K562 (cell line): Measurements from ENCODE around the gene KRTCAP2. TPM values are rescaled to one million over a fixed set of nuclear protein-coding genes. Genes with fewer than 3 reads are reported as not detected.

Source experiments
- BHLHE40 ChIP-seq: IDR thresholded peaks from 2 replicates; pipeline ENCODE4 v1.6.1; 2011; ENCODE audit warnings: low read length, improper control_type of control experiment
- CAMTA2 ChIP-seq: fragments of 250-450 bp; sonication (Bioruptor Pico); conservative IDR thresholded peaks from 2 replicates; pipeline ENCODE4 v1.5.1; 2022
- CBFA2T3 ChIP-seq: fragments of 450-650 bp; IDR thresholded peaks from 2 replicates; pipeline ENCODE4 v1.6.1; 2017
- CCAR2 ChIP-seq: fragments of 200-400 bp; formaldehyde crosslinking; IDR thresholded peaks from 2 replicates; pipeline ENCODE4 v1.6.1; 2017; ENCODE audit warnings: mild to moderate bottlenecking, low read depth, low read length
- ELF4 ChIP-seq: fragments of 450-650 bp; formaldehyde crosslinking; IDR thresholded peaks from 2 replicates; pipeline ENCODE4 v1.4.0; 2022; ENCODE audit warnings: missing genetic modification characterization
- JUN ChIP-seq, 2 experiments: sonication (generic) in 1 of 2; formaldehyde crosslinking in 1 of 2; IDR thresholded peaks; 2 replicates each; pipeline versions ENCODE4 v1.6.1 to v1.8.0; 2012 to 2022; ENCODE audit warnings: borderline replicate concordance in 2 of 2, mild to moderate bottlenecking in 2 of 2, improper control_type of control experiment in 1 of 2, low read depth in 1 of 2, low read length in 1 of 2, missing genetic modification reagents in 1 of 2
- KAT2B ChIP-seq: IDR thresholded peaks from one replicate; pipeline ENCODE4 v1.6.1; 2012; ENCODE audit warnings: low read depth, mild to moderate bottlenecking, control low read depth, inconsistent platforms, low read length, moderate library complexity
- KDM1A ChIP-seq, 2 experiments: fragments of 450-650 bp; IDR thresholded peaks; 2 replicates each; pipeline ENCODE4 v1.6.1; 2016; ENCODE audit warnings: mild to moderate bottlenecking in 2 of 2
- PTRF ChIP-seq: fragments of 450-650 bp; IDR thresholded peaks from 2 replicates; pipeline ENCODE4 v1.6.1; 2016; ENCODE audit warnings: mild to moderate bottlenecking, missing genetic modification characterization, missing compliant biosample characterization
- RREB1 ChIP-seq: fragments of 250-450 bp; sonication (Bioruptor Pico); IDR thresholded peaks from 2 replicates; pipeline ENCODE4 v1.4.0; 2020
- SIN3A ChIP-seq, 2 experiments: fragments of 150-350 bp in 1 of 2; IDR thresholded peaks; 2 replicates each; pipeline ENCODE4 v1.6.1; 2011 to 2016; ENCODE audit warnings: borderline replicate concordance in 2 of 2, low read depth in 2 of 2, low read length in 2 of 2, mild to moderate bottlenecking in 2 of 2, moderate library complexity in 2 of 2; ENCODE audit not compliant: control insufficient read depth in 1 of 2
- TCF3 ChIP-seq: sonication (generic); formaldehyde crosslinking; IDR thresholded peaks from 2 replicates; pipeline ENCODE4 v1.4.0; 2020; ENCODE audit warnings: mild to moderate bottlenecking, missing genetic modification reagents
- VEZF1 ChIP-seq: fragments of 200-800 bp; sonication (Bioruptor generic); IDR thresholded peaks from 2 replicates; pipeline ENCODE4 v1.6.1; 2017; ENCODE audit warnings: missing genetic modification characterization, missing compliant biosample characterization
- ZBTB2 ChIP-seq: fragments of 450-650 bp; IDR thresholded peaks from 2 replicates; pipeline ENCODE4 v1.6.1; 2016; ENCODE audit warnings: antibody characterized with exemption
- ZBTB34 ChIP-seq: fragments of 250-450 bp; sonication (Bioruptor Pico); IDR thresholded peaks from 2 replicates; pipeline ENCODE4 v1.8.0; 2021; ENCODE audit warnings: mild to moderate bottlenecking, moderate library complexity
- ZNF197 ChIP-seq: fragments of 200-800 bp; sonication (Bioruptor generic); IDR thresholded peaks from 2 replicates; pipeline ENCODE4 v1.6.1; 2016; ENCODE audit warnings: low read depth, missing genetic modification characterization, missing compliant biosample characterization
- ZNF239 ChIP-seq: fragments of 250-450 bp; sonication (Bioruptor Pico); IDR thresholded peaks from 2 replicates; pipeline ENCODE4 v1.4.0; 2020; ENCODE audit warnings: mild to moderate bottlenecking
- polyA plus RNA-seq, 8 experiments: library from polyadenylated mRNA; depleted of rRNA in 4 of 8; stranded (reverse) in 5 of 8; unstranded in 3 of 8; fragments of >200 nt; fragmentation: Nextera tagmentation in 2 of 8; fragmentation: Illumina TruSeq in 1 of 8; extraction: Ambion mirVana in 2 of 8; extraction: Trizol in 1 of 8; gene quantifications; 2 replicates each; pipeline versions ENCODE4 v1.2.1 to v1.2.3, GENCODE V29; 2011 to 2014; ENCODE audit warnings: inconsistent platforms in 1 of 8, missing spikeins in 1 of 8
- total RNA-seq, 7 experiments: library from RNA; depleted of rRNA in 6 of 7; stranded (reverse); fragments of >200 nt in 6 of 7; fragmentation: Illumina TruSeq in 2 of 7; extraction: Trizol in 2 of 7; gene quantifications; 2 replicates each; pipeline versions ENCODE4 v1.2.1 to v1.2.3, GENCODE V29; 2011 to 2021; ENCODE audit warnings: low replicate concordance in 1 of 7

KRTCAP2 gene
- total and polyA plus RNA-seq, 9 of the 15 experiments (the other 6 are each of a cell fraction or from before 2014, with no cell fraction given), result 126 to 436 (median 244) TPM

GRCh38 chr1:155206891-155207805, 34.0 kb upstream of the KRTCAP2 start (continued):
- no peak for TF ChIP-seq RREB1 (CRISPR knock-in tag)
- TF ChIP-seq CCAR2, result no peak
- TF ChIP-seq ZBTB2, result no peak
- no peak for TF ChIP-seq ELF4 (CRISPR knock-in tag)
- TF ChIP-seq KDM1A (IDR thresholded peaks at IDR 0.05), result no peak
- TF ChIP-seq KAT2B, result no peak
- TF ChIP-seq TCF3 (CRISPR knock-in tag), result peak; percentile 31; the same call in 1 of the 2 replicates
- peak; percentile 34; the same call in 1 of the 2 replicates for TF ChIP-seq VEZF1 (CRISPR knock-in tag)
- no peak for TF ChIP-seq BHLHE40
- no peak for TF ChIP-seq ZNF239 (CRISPR knock-in tag)
- TF ChIP-seq CAMTA2 (CRISPR knock-in tag), result no peak
- TF ChIP-seq CBFA2T3, result no peak
- no peak for TF ChIP-seq JUN (IDR thresholded peaks at IDR 0.05; ENCODE audit: borderline replicate concordance, low read depth, low read length)
- no peak for TF ChIP-seq JUN (CRISPR knock-in tag; IDR thresholded peaks at IDR 0.05; ENCODE audit: borderline replicate concordance)
- TF ChIP-seq ZNF197, result no peak
- no peak for TF ChIP-seq ZBTB34 (CRISPR knock-in tag)
- TF ChIP-seq PTRF (tag), result no peak
- TF ChIP-seq SIN3A (IDR thresholded peaks at IDR 0.05; ENCODE audit: borderline replicate concordance in 2 of 2, control insufficient read depth in 1 of 2, low read depth in 2 of 2, low read length in 2 of 2), result no peak
